Activated T-helper 9 cell treated with anti-CD3 and anti-CD28 coated beads, Interleukin-2, amount 50 U/mL, for 16 hours (primary cell): ENCODE results near the gene FBXO15.

Experiments
- DNase-seq: peaks from one replicate; pipeline ENCODE4 v3.0.0-alpha.2; 2020; ENCODE audit warnings: low read depth

Gene FBXO15

GRCh38 chr18:74153377-74153776, 5.7 kb upstream of the FBXO15 start:
- no peak for DNase-seq

- DNase-seq: no peak
These were observed 5.2 kb upstream of the FBXO15 start for GRCh38 chr18:74152857-74153256.

GRCh38 chr18:74152270-74152669, 4.6 kb upstream of the FBXO15 start:
- no peak for DNase-seq

- DNase-seq: no peak
These were observed 2.2 kb upstream of the FBXO15 start for GRCh38 chr18:74149878-74150277.

GRCh38 chr18:74148543-74149070, 973 bp upstream of the FBXO15 start:
- DNase-seq: no peak

GRCh38 chr18:74147491-74147778, 199 bp downstream of the FBXO15 start:
- DNase-seq: no peak

- no peak for DNase-seq
These were observed 878 bp downstream of the FBXO15 start for GRCh38 chr18:74146756-74147155.

- no peak for DNase-seq
These were observed 5.4 kb downstream of the FBXO15 start for GRCh38 chr18:74142252-74142651.

GRCh38 chr18:74141667-74142066, 6.0 kb downstream of the FBXO15 start:
- no peak for DNase-seq

- no peak for DNase-seq
These were observed 7.1 kb downstream of the FBXO15 start for GRCh38 chr18:74140582-74140981.

- no peak for DNase-seq
These were observed 7.7 kb downstream of the FBXO15 start for GRCh38 chr18:74139888-74140287.

GRCh38 chr18:74139411-74139810, 8.2 kb downstream of the FBXO15 start:
- no peak for DNase-seq

GRCh38 chr18:74137920-74138538, 9.6 kb downstream of the FBXO15 start:
- DNase-seq: no peak

GRCh38 chr18:74132201-74132600, 15.4 kb downstream of the FBXO15 start:
- DNase-seq: no peak

- no peak for DNase-seq
These were observed 16.5 kb downstream of the FBXO15 start for GRCh38 chr18:74131124-74131523.

- no peak for DNase-seq
These were observed 19.5 kb downstream of the FBXO15 start for GRCh38 chr18:74128159-74128558.

- no peak for DNase-seq
These were observed 20.7 kb downstream of the FBXO15 start for GRCh38 chr18:74126684-74127655.

GRCh38 chr18:74124642-74125041, 23.0 kb downstream of the FBXO15 start:
- DNase-seq: no peak

GRCh38 chr18:74123200-74123599, 24.4 kb downstream of the FBXO15 start:
- no peak for DNase-seq

- no peak for DNase-seq
These were observed 30.7 kb downstream of the FBXO15 start for GRCh38 chr18:74116633-74117554.

GRCh38 chr18:74115046-74115445, 32.6 kb downstream of the FBXO15 start:
- DNase-seq: no peak

GRCh38 chr18:74114116-74114515, 33.5 kb downstream of the FBXO15 start:
- no peak for DNase-seq
